Kidney tubule cell (primary cell): ENCODE results near the gene NEK10.
A peak's percentile ranks its signal among the peaks of the same experiment; 100 is the strongest.
"Not testable (repeated sequence)": the region's sequence is repeated elsewhere in the genome, so short reads cannot be mapped to it uniquely, and the experiment has no call there.

Experiments
- DNase-seq: peaks from one replicate; pipeline ENCODE4 v3.0.0-alpha.2; 2018; ENCODE audit warnings: low spot score

Gene NEK10

GRCh38 chr3:27352047-27352446 lies 17.1 kb downstream of the NEK10 start:
- DNase-seq = no peak

GRCh38 chr3:27349832-27350231 lies 19.4 kb downstream of the NEK10 start:
- no peak for DNase-seq

DNA sequence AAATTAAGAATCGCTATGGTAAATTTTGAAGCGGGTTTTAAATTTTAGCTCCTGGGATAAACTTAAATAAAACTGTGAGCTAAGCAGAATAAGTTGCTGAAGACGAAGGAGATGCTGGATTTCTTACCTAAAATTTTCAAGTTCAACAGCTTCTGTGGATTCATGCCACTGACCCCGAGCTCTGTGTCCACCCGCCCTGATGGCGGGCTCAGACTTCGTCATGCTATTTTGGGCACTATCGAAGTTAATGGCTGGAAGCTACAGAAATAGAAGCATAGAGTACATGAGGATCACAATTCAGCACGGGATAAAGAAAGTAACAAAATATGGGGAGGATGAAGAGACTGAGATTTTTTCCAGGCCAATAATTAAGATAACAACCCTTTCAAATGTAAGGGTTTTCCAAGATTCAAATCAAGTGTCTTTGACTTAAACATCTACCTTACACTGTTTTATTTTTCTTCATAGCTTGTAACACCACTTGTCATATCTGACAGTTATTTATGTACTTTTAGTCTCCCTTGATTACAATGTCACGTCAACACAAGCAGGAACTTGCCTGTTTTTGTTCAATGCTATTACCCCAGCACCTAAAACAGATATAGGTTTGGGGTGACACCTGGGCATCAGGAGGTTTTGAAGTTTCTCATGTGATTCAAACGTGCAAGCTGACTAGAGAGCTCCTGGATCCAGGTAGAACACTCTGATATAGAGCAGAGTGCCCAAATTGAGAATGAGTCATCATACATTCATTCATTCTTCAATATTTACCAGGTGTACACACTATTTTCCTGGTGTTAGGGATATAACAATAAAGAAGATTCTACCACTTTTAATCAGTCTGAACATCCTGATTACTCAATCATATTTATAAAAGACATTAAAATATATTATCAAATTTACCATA lies 23.0 kb downstream of the NEK10 start:
- no peak for DNase-seq

GRCh38 chr3:27345493-27345892 lies 23.7 kb downstream of the NEK10 start:
- DNase-seq = peak; percentile 24

- no peak for DNase-seq
These were observed 24.1 kb downstream of the NEK10 start for GRCh38 chr3:27345045-27345444.

GRCh38 chr3:27344192-27344591 lies 25.0 kb downstream of the NEK10 start:
- DNase-seq = no peak

DNA sequence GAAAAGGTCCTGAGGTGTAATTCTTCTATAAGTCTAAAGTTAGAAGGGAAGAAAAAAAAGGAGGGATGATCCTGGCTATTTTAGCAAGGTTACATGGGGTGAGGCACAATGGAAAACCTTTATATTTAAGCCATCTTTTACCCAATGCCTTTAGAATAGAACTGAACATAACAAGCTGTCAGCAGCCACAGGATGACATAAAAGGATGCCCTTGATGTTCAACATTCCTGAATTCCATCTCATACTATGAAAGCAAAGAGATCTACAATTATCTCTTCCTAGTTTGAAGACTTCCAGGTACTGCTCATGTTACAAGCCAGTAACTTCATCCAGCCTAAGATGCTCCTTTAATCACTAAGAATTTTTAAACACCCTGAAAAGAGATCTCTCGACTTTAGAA lies 26.9 kb downstream of the NEK10 start:
- no peak for DNase-seq

- DNase-seq = no peak
These were observed 28.6 kb downstream of the NEK10 start for GRCh38 chr3:27340534-27340933.

DNA sequence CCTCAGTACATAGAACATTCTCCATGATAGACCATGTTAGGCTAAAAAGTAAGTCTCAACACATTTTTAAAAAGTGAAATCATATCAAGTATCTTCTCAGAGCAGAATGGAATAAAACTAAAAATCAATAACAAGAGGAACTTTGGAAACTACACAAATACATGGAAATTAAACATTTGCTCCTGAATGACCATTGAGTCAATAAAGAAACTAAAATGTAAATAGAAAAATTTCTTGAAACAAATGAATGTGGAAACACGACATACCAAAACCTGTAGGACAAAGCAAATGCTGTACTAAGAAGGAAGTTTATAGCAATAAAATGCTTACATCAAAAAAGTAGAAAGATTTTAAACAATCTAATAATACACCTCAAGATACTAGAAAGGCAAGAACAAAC lies 33.6 kb downstream of the NEK10 start:
- no peak for DNase-seq

DNA sequence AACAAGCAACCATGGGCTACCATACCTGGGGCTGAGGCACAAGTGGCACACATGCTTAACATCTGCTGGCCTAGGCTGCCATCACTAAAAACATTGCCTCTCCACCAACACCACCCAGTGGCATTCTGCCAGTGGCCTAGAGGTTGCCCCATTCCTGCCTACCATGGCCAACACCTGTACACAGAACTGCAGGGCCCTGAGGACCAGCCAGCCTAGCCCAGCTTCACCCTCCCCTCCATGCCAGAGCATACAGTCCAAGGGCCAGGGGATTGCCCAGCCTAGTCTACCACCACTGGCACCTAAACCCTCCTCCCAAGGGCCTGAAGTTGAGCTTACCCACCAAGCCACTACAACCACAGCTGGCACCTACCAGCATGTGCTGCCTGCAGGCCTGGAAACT lies 35.3 kb downstream of the NEK10 start:
- DNase-seq = no peak

GRCh38 chr3:27328982-27329762 lies 40.0 kb downstream of the NEK10 start:
- not testable (repeated sequence) for DNase-seq

DNA sequence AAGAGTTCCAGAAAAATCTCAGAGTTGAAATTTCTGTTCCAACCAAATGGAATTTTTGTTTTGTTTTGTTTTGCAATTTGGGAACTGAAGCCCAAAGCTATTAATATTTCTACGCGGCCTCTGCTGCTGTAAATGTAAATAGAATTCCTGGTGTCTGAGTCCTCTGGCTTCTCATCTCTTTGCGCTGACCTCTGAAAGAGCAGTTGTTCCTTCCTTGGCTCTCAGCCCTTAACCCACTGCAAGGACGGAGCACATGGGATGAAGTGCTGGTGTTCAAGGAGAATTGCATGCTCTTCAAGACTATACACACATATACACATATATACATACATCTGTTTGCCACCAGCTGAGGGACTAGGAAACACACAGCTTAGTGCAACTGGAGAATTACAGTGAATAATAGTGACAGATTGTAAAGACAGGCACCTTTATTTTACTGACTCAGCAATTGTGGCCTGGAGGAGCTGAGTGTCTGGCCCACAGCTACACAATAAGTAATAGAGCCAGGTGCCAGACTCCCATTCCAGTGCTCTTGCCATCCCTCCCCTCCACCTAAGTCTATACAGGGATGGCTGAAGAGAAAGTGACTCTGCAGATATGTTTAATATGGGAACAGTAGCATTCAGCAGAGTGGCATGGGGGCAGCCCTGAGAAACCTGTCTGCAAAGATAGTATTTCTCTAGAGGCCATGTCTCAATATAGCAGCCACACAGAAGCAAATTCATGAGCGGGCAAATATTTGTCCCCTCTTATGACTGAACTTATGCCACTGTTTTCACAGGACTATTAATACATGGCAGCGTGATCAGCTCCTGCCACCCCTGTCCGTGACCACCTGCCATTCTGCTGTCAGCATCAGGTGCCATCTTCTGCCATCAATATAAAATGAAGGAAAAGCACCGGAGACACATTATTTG lies 42.3 kb downstream of the NEK10 start:
- no peak for DNase-seq

GRCh38 chr3:27326202-27326601 lies 43.0 kb downstream of the NEK10 start:
- no peak for DNase-seq

DNA sequence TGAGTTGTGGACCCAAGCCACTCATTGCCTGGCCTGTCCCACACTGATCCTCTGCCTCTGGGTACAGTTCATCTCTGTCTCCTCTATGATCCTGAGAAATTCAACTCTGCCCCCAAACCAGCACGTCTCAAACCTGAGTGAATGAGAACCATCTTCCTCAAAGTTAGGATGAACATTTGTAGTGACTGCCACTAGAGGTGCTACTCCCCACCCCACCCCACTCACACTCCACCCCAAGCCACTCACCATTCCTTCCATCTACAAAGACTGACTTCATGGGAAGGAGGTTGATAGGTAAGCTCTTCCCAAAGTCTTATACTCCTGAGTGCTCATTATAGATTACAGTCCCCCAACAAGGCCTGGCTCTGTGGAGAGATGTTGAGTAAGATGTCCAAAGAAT lies 43.8 kb downstream of the NEK10 start:
- DNase-seq = no peak

DNA sequence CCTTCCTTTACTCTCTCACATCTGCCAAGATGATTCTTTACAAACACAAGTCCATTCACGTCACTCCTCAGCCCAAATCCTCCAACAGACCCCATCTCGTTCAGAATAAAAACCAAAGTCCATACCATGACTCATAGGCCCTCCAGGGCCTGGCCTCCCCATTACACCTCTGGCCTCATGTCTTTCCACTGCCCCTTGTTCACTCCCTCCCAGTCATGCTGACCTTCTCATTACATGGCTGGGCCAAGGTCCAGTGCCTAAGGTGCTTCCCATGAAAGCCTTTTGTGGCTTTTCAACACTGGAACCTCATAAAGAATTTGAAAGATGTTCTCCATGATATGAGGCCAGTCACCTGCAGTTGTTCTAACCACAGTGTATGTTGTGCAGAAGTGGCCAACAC lies 44.5 kb downstream of the NEK10 start:
- DNase-seq = no peak

- DNase-seq = no peak
These were observed 46.1 kb downstream of the NEK10 start for GRCh38 chr3:27323087-27323570.

DNA sequence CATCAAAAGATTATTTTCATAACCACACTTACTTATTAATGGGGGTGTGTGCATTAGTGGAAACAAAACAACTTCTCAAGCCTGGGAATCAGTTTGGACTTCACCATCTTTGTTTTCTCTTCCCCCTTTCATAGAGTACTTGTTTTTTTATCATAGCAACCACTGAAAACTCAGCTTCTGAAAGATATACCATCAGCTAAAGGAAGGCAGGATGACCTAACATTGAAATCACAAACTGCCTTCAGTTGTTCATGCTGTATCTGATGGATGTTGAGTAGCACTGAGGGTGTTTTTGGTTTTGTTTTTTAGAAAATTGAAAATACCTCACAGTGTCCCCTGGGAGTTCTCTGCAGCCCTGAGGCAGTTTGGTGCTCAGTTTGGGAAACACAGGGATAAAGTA lies 46.5 kb downstream of the NEK10 start:
- no peak for DNase-seq

- DNase-seq = no peak
These were observed 49.2 kb downstream of the NEK10 start for GRCh38 chr3:27319847-27320526.

DNA sequence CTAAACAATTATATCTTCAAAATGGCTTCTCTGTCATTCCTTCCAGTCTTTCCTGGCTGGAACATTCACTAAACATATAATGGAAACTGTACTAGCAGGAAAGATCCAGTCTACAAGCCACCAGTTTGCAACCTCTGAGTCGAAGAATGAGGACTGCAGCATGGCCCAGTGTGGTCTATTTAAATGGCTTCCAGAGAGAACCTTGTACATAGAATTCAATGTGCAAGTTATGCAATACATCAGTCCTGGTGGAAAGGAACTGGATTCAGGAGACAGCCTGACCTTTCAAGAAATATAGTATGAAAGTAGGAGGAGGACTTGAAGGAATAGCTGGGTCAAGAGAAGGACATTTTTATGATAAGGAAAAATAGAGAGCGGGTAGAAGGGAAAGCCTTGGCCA lies 49.9 kb downstream of the NEK10 start:
- no peak for DNase-seq

- DNase-seq = no peak
These were observed 52.1 kb downstream of the NEK10 start for GRCh38 chr3:27317096-27317495.

DNA sequence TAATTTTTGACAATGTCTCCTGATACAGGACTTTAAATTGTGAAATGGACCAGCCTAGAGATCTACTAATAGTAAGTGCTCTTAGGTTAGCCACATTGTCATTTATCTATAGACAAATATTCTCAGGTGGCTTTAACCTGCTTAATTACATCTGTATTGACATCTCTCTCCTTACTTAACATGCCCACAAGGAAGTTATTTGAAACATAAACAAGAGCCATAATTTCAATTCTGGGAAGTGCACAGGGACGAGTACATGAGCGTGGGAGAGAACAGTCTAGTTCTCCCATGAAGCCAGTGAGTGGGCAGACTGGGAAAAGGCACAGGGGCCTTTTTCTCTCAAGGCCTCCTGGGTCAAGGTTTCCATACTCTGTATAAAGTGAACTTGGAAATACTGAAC lies 54.2 kb downstream of the NEK10 start:
- no peak for DNase-seq
